ENCODE results near the gene RABEP2.

DNA sequence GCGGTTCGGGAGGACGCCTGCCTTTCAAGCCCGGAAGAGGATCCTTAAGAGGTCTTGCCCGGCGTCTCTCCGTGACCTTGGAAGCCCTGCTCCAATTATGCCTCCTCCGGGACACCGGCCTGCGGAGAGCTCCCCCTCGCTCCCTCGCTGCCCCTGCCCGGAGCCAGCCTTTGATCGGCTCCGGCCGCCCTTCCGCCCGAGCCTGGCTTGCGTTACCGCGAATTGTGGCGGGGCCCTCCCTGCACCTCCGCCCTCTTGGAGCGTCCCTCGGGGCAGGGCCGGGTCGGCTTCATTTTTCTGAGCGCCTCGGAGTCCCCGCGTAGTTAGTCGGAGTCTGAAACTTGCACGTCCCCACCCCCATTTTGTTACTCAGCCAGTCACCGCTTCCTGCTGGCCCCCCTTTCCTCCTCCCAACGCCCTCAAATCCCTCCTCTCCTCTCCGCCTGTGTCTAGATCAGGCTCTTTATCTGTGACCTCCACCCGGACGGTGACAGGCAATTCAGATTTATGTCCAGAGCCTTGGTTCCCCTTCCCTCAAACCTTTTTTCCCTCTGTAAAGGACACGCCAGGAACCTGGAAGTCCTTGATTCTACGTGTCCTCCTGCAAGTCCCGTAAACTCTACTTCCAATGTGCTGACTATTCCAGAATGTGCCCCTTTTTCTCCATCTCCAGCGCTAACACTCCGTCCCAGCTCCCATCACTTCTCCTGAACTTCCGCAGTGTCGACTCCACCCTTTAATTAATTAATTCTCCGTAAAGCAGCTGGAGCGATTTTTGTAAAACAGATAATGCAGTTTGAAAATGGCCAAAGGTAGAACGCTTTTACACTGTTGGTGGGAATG is 569 bp upstream of the RABEP2 start:
- TF ChIP-seq, protein P1, sequence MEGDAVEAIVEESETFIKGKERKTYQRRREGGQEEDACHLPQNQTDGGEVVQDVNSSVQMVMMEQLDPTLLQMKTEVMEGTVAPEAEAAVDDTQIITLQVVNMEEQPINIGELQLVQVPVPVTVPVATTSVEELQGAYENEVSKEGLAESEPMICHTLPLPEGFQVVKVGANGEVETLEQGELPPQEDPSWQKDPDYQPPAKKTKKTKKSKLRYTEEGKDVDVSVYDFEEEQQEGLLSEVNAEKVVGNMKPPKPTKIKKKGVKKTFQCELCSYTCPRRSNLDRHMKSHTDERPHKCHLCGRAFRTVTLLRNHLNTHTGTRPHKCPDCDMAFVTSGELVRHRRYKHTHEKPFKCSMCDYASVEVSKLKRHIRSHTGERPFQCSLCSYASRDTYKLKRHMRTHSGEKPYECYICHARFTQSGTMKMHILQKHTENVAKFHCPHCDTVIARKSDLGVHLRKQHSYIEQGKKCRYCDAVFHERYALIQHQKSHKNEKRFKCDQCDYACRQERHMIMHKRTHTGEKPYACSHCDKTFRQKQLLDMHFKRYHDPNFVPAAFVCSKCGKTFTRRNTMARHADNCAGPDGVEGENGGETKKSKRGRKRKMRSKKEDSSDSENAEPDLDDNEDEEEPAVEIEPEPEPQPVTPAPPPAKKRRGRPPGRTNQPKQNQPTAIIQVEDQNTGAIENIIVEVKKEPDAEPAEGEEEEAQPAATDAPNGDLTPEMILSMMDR (IDR thresholded peaks at IDR 0.05; ENCODE audit: insufficient read depth, low read length) = no peak
- TF ChIP-seq, protein P2, sequence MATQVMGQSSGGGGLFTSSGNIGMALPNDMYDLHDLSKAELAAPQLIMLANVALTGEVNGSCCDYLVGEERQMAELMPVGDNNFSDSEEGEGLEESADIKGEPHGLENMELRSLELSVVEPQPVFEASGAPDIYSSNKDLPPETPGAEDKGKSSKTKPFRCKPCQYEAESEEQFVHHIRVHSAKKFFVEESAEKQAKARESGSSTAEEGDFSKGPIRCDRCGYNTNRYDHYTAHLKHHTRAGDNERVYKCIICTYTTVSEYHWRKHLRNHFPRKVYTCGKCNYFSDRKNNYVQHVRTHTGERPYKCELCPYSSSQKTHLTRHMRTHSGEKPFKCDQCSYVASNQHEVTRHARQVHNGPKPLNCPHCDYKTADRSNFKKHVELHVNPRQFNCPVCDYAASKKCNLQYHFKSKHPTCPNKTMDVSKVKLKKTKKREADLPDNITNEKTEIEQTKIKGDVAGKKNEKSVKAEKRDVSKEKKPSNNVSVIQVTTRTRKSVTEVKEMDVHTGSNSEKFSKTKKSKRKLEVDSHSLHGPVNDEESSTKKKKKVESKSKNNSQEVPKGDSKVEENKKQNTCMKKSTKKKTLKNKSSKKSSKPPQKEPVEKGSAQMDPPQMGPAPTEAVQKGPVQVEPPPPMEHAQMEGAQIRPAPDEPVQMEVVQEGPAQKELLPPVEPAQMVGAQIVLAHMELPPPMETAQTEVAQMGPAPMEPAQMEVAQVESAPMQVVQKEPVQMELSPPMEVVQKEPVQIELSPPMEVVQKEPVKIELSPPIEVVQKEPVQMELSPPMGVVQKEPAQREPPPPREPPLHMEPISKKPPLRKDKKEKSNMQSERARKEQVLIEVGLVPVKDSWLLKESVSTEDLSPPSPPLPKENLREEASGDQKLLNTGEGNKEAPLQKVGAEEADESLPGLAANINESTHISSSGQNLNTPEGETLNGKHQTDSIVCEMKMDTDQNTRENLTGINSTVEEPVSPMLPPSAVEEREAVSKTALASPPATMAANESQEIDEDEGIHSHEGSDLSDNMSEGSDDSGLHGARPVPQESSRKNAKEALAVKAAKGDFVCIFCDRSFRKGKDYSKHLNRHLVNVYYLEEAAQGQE (IDR thresholded peaks at IDR 0.05; ENCODE audit: insufficient replicate concordance, low read depth) = no peak

Measured in HL-60 (cell line).